Loucy (cell line): ENCODE measurements around the gene CROCC.

Experiments used
- H2AFZ ChIP-seq: fragments of 200-600 bp; sonication (generic); 2 replicates; pipeline ENCODE4 v1.6.0; 2016; ENCODE audit warnings: antibody characterized with exemption, mild to moderate bottlenecking, low read length, moderate library complexity
- H3F3A ChIP-seq: fragments of 200-600 bp; 2 replicates; pipeline ENCODE4 v1.6.0; 2016; ENCODE audit warnings: antibody characterized with exemption, low read depth, mild to moderate bottlenecking
- H3K27me3 ChIP-seq: fragments of 200-600 bp; sonication (generic); 2 replicates; pipeline ENCODE4 v1.6.1; 2014; ENCODE audit warnings: low read length, mild to moderate bottlenecking; ENCODE audit not compliant: insufficient read depth, poor library complexity, severe bottlenecking
- H3K36me3 ChIP-seq: fragments of 200-600 bp; sonication (generic); 2 replicates; pipeline ENCODE4 v1.6.1; 2016; ENCODE audit warnings: low read length; ENCODE audit not compliant: insufficient read depth
- H3K4me1 ChIP-seq: fragments of 200-600 bp; sonication (generic); 2 replicates; pipeline ENCODE4 v1.5.1; 2014; ENCODE audit warnings: low read length, mild to moderate bottlenecking; ENCODE audit not compliant: insufficient read depth, poor library complexity, severe bottlenecking
- H3K4me2 ChIP-seq: fragments of 200-600 bp; sonication (generic); 2 replicates; pipeline ENCODE4 v1.6.0; 2014; ENCODE audit warnings: antibody characterized with exemption, low read length, low read depth, mild to moderate bottlenecking; ENCODE audit not compliant: poor library complexity, severe bottlenecking
- H3K4me3 ChIP-seq: fragments of 200-600 bp; sonication (generic); 2 replicates; pipeline ENCODE4 v1.5.1; 2014; ENCODE audit warnings: low read length, mild to moderate bottlenecking, mixed read lengths; ENCODE audit not compliant: poor library complexity, severe bottlenecking
- H3K79me2 ChIP-seq: fragments of 200-600 bp; sonication (generic); 2 replicates; pipeline ENCODE4 v1.6.1; 2014; ENCODE audit warnings: low read length; ENCODE audit not compliant: insufficient read depth
- H3K9ac ChIP-seq: fragments of 200-600 bp; sonication (generic); 2 replicates; pipeline ENCODE4 v1.6.0; 2014; ENCODE audit warnings: mild to moderate bottlenecking, low read depth, low read length, moderate library complexity; ENCODE audit not compliant: poor library complexity, severe bottlenecking
- H3K9me2 ChIP-seq: fragments of 200-600 bp; sonication (generic); replicated peaks from 2 replicates; pipeline ENCODE4 v1.6.1; 2016; ENCODE audit warnings: low read depth, low read length, mixed read lengths
- H3K9me3 ChIP-seq: fragments of 200-600 bp; sonication (generic); 2 replicates; pipeline ENCODE4 v1.6.1; 2014; ENCODE audit warnings: mild to moderate bottlenecking, antibody characterized with exemption, low read length, low read depth; ENCODE audit not compliant: insufficient read depth
- H4K20me1 ChIP-seq: fragments of 200-600 bp; sonication (generic); 2 replicates; pipeline ENCODE4 v1.6.0; 2014; ENCODE audit warnings: antibody characterized with exemption, low read length, mild to moderate bottlenecking; ENCODE audit not compliant: insufficient read depth, poor library complexity, severe bottlenecking
- CTCF ChIP-seq: fragments of 200-600 bp; sonication (generic); conservative IDR thresholded peaks from 2 replicates; pipeline ENCODE4 v1.5.1; 2014; ENCODE audit warnings: mild to moderate bottlenecking, antibody characterized with exemption, low read length
- EZH2phosphoT487 ChIP-seq: fragments of 200-600 bp; IDR thresholded peaks from 2 replicates; pipeline ENCODE4 v1.6.1; 2018; ENCODE audit warnings: antibody characterized with exemption, mild to moderate bottlenecking, moderate library complexity, borderline replicate concordance

CROCC gene

GRCh38 chr1:16968372-16968771 lies 46.6 kb downstream of the CROCC start:
- Histone ChIP-seq H3K27me3 (no peaks in the 10 kb centered on the region), H4K20me1 (no peaks in the 10 kb centered on the region), H3K4me3 (no peak overlapping the region), H3K9me2 (no peaks in the 10 kb centered on the region), H3K9ac (no peak overlapping the region), H3K36me3 (no peaks in the 10 kb centered on the region), H3K9me3 (no peaks in the 10 kb centered on the region), H2AFZ (no peak overlapping the region), H3K79me2 (no peaks in the 10 kb centered on the region), H3F3A (no peaks in the 10 kb centered on the region), H3K4me2 (no peak overlapping the region), H3K4me1 (no peaks in the 10 kb centered on the region)
- TF ChIP-seq EZH2phosphoT487, result no peak
- TF ChIP-seq CTCF, result no peak

- Histone ChIP-seq H3K79me2 (no peaks in the 10 kb centered on the region), H2AFZ (no peak overlapping the region), H3K4me2 (no peak overlapping the region), H3K36me3 (no peaks in the 10 kb centered on the region), H3F3A (no peaks in the 10 kb centered on the region), H3K9ac (no peak overlapping the region), H3K4me3 (no peak overlapping the region), H4K20me1 (no peaks in the 10 kb centered on the region), H3K9me3 (no peaks in the 10 kb centered on the region), H3K27me3 (no peaks in the 10 kb centered on the region), H3K9me2 (no peaks in the 10 kb centered on the region), H3K4me1 (no peaks in the 10 kb centered on the region)
- TF ChIP-seq EZH2phosphoT487 (no peak), CTCF (no peak)
Observed at GRCh38 chr1:16969057-16969611, 47.4 kb downstream of the CROCC start.

- H3K9me2 ChIP-seq, result no peaks in the 10 kb centered on the region
- H3K4me1 ChIP-seq, result no peaks in the 10 kb centered on the region
- H4K20me1 ChIP-seq, result no peaks in the 10 kb centered on the region
- no peak for TF ChIP-seq CTCF
- no peak for TF ChIP-seq EZH2phosphoT487
- no peaks in the 10 kb centered on the region for H3K27me3 ChIP-seq
- H2AFZ ChIP-seq, result no peak overlapping the region
- H3K9ac ChIP-seq, result no peak overlapping the region
- no peaks in the 10 kb centered on the region for H3K79me2 ChIP-seq
- H3K4me3 ChIP-seq, result no peak overlapping the region
- H3K36me3 ChIP-seq, result no peaks in the 10 kb centered on the region
- no peaks in the 10 kb centered on the region for H3F3A ChIP-seq
- H3K4me2 ChIP-seq, result no peak overlapping the region
- H3K9me3 ChIP-seq, result no peaks in the 10 kb centered on the region
Observed at GRCh38 chr1:16969651-16970050, 47.9 kb downstream of the CROCC start.
